HG03175 (cell line): ENCODE measurements around the gene ZCCHC17.

Experiments
- ATAC-seq: cut with Tn5 transposase; IDR thresholded peaks from one replicate; pipeline ENCODE4 v1.9.1; 2021; ENCODE audit warnings: mild to moderate bottlenecking, moderate library complexity; ENCODE audit not compliant: unreplicated experiment

The ZCCHC17 gene

GRCh38 chr1:31302709-31303441 is 6.0 kb downstream of the ZCCHC17 start:
- no peak for ATAC-seq

GRCh38 chr1:31306278-31306677 is 9.4 kb downstream of the ZCCHC17 start:
- ATAC-seq: no peak

GRCh38 chr1:31308036-31308435 is 11.2 kb downstream of the ZCCHC17 start:
- ATAC-seq: no peak

GRCh38 chr1:31310198-31310597 is 13.4 kb downstream of the ZCCHC17 start:
- ATAC-seq: no peak

GRCh38 chr1:31315902-31316301 is 19.1 kb downstream of the ZCCHC17 start:
- ATAC-seq: no peak

- no peak for ATAC-seq
Observed at GRCh38 chr1:31318146-31318545, 21.3 kb downstream of the ZCCHC17 start.

GRCh38 chr1:31324093-31324492 is 27.3 kb downstream of the ZCCHC17 start:
- no peak for ATAC-seq

GRCh38 chr1:31324992-31325391 is 28.2 kb downstream of the ZCCHC17 start:
- no peak for ATAC-seq

GRCh38 chr1:31326461-31326860 is 29.6 kb downstream of the ZCCHC17 start:
- no peak for ATAC-seq

GRCh38 chr1:31327381-31327780 is 30.5 kb downstream of the ZCCHC17 start:
- no peak for ATAC-seq

GRCh38 chr1:31335007-31335406 is 38.2 kb downstream of the ZCCHC17 start:
- ATAC-seq: no peak

GRCh38 chr1:31336687-31337467 is 40.0 kb downstream of the ZCCHC17 start:
- ATAC-seq: no peak

- no peak for ATAC-seq
Observed at GRCh38 chr1:31344503-31344902, 47.7 kb downstream of the ZCCHC17 start.

GRCh38 chr1:31345635-31346034 is 48.8 kb downstream of the ZCCHC17 start:
- ATAC-seq: no peak

GRCh38 chr1:31346785-31347184 is 50.0 kb downstream of the ZCCHC17 start:
- ATAC-seq: no peak

GRCh38 chr1:31348449-31348848 is 51.6 kb downstream of the ZCCHC17 start:
- no peak for ATAC-seq

GRCh38 chr1:31354283-31354682 is 57.5 kb downstream of the ZCCHC17 start:
- no peak for ATAC-seq

- ATAC-seq: no peak
Observed at GRCh38 chr1:31356427-31356826, 59.6 kb downstream of the ZCCHC17 start.

- no peak for ATAC-seq
Observed at GRCh38 chr1:31361607-31362006, 64.8 kb downstream of the ZCCHC17 start.

- ATAC-seq: no peak
Observed at GRCh38 chr1:31362032-31362431, 65.2 kb downstream of the ZCCHC17 start.

- ATAC-seq: no peak
Observed at GRCh38 chr1:31364561-31365250, 67.9 kb downstream of the ZCCHC17 start.

- no peak for ATAC-seq
Observed at GRCh38 chr1:31366796-31367195, 70.0 kb downstream of the ZCCHC17 start.
